Panc1 (cell line): ENCODE data around the gene MPZL3. TPM values are rescaled to one million over a fixed set of nuclear protein-coding genes. Genes with fewer than 3 reads are reported as not detected.

Experiments
- ATAC-seq: fragments of 200-7000 bp; cut with Tn5 transposase; 2 replicates; pipeline ENCODE4 v1.9.1; 2020; ENCODE audit warnings: mild to moderate bottlenecking, moderate library complexity
- BruUV-seq: library from RNA; stranded (reverse); fragments of 400-500 nt; replicated peaks from 2 replicates; lab custom pipeline; 2021; lab: Mats Ljungman, UMichigan
- CTCF ChIA-PET: fragments of 300-600 bp; sonication (Branson Sonifier 250); formaldehyde crosslinking; loops from one replicate; lab custom pipeline; 2022; ENCODE audit warnings: antibody characterized with exemption; lab: Charles Lee
- POLR2A ChIA-PET: fragments of 300-600 bp; sonication (Branson Sonifier 250); formaldehyde crosslinking; loops from one replicate; lab custom pipeline; 2022; ENCODE audit warnings: antibody characterized with exemption; lab: Charles Lee
- DNase-seq: peaks from one replicate; pipeline ENCODE4 v3.0.0-alpha.2; 2010; ENCODE audit warnings: low read depth, low spot score
- H3K27ac ChIP-seq: 2 replicates; pipeline ENCODE4 v1.5.1; 2011; ENCODE audit warnings: mild to moderate bottlenecking, low read length, inconsistent platforms
- H3K27me3 ChIP-seq: fragments of 200-500 bp; sonication (Bioruptor generic); 2 replicates; pipeline ENCODE4 v1.6.0; 2014; ENCODE audit warnings: low read length, inconsistent platforms; ENCODE audit not compliant: control insufficient read depth, insufficient read depth
- H3K36me3 ChIP-seq: fragments of 200-500 bp; sonication (Bioruptor generic); 2 replicates; pipeline ENCODE4 v1.5.1; 2014; ENCODE audit warnings: inconsistent platforms, mild to moderate bottlenecking, low read length, moderate library complexity; ENCODE audit not compliant: control insufficient read depth, insufficient read depth
- H3K4me1 ChIP-seq: 2 replicates; pipeline ENCODE4 v1.5.1; 2011; ENCODE audit warnings: inconsistent platforms, mild to moderate bottlenecking, low read length, moderate library complexity; ENCODE audit not compliant: control insufficient read depth, insufficient read depth
- H3K4me3 ChIP-seq, 2 experiments: 2 replicates each; pipeline ENCODE4 v1.5.1; 2011 to 2012; ENCODE audit warnings: low read depth in 2 of 2, low read length in 2 of 2, mild to moderate bottlenecking in 2 of 2, inconsistent platforms in 1 of 2, moderate library complexity in 1 of 2
- H3K9me3 ChIP-seq: fragments of 200-500 bp; sonication (Bioruptor generic); 2 replicates; pipeline ENCODE4 v1.5.1; 2014; ENCODE audit warnings: low read depth, mild to moderate bottlenecking, inconsistent platforms, low read length, moderate library complexity; ENCODE audit not compliant: control insufficient read depth, insufficient read depth
- CTCF ChIP-seq: fragments of 450-650 bp; IDR thresholded peaks from 2 replicates; pipeline ENCODE4 v1.5.1; 2017; ENCODE audit warnings: mild to moderate bottlenecking
- POLR2AphosphoS5 ChIP-seq: IDR thresholded peaks from 2 replicates; pipeline ENCODE4 v1.6.1; 2012; ENCODE audit warnings: mild to moderate bottlenecking, low read depth, low read length, moderate library complexity
- REST ChIP-seq, 2 experiments: IDR thresholded peaks; 2 replicates each; pipeline ENCODE4 v1.6.1; 2011 to 2012; ENCODE audit warnings: low read depth in 2 of 2, control low read depth in 1 of 2, low read length in 1 of 2, mild to moderate bottlenecking in 1 of 2, moderate library complexity in 1 of 2; ENCODE audit not compliant: insufficient read depth in 1 of 2
- SIN3A ChIP-seq: IDR thresholded peaks from 2 replicates; pipeline ENCODE4 v1.6.1; 2012; ENCODE audit warnings: low read depth, mild to moderate bottlenecking, low read length, moderate library complexity, borderline replicate concordance; ENCODE audit not compliant: insufficient read depth
- TCF7L2 ChIP-seq: IDR thresholded peaks from 2 replicates; pipeline ENCODE4 v1.6.1; 2011; ENCODE audit warnings: mild to moderate bottlenecking, low read depth, low read length, inconsistent platforms
- in situ Hi-C: cut with HindIII; loops from 2 replicates; pipeline ENCODE4 v1.10.0; 2016; ENCODE audit warnings: low sequenced_read_pairs, low pct_unique_long_range_greater_than_20kb
- intact Hi-C: fragments of 100-400 bp; cut with micrococcal nuclease; formaldehyde crosslinking; loops from one replicate; pipeline ENCODE4 v1.10.0; 2022; ENCODE audit not compliant: unreplicated experiment
- total RNA-seq: library from RNA; stranded (reverse); gene quantifications from one replicate; pipeline ENCODE4 v1.2.1, GENCODE V29; 2021; ENCODE audit not compliant: unreplicated experiment

MPZL3 gene
- total RNA-seq, 1 experiment from 2014 or later, result 1.0 TPM

- ChIA-PET CTCF (interaction anchor here (0.7 to 0.8 kb wide), 2 partner anchors 13 to 382 kb away, joined by 4 to 12 read pairs; no protein-coding TSS in a partner anchor), POLR2A (no interaction called here)
- Histone ChIP-seq H3K4me3 (no peak overlapping the region), H3K4me1 (peaks cover 5% of the 10 kb centered on the region; the same call in 1 of the 2 replicates), H3K36me3 (no peaks in the 10 kb centered on the region), H3K27me3 (no peaks in the 10 kb centered on the region), H3K27ac (no peak overlapping the region), H3K9me3 (no peaks in the 10 kb centered on the region)
- DNase-seq (no peak), ATAC-seq (no peak)
- no peak for TF ChIP-seq TCF7L2
- TF ChIP-seq CTCF, result no peak
- no peak for TF ChIP-seq POLR2AphosphoS5
- no peak for TF ChIP-seq SIN3A
- no peak for TF ChIP-seq REST (IDR thresholded peaks at IDR 0.05; ENCODE audit: insufficient read depth in 1 of 2, low read depth in 2 of 2, low read length in 1 of 2)
- in situ Hi-C loops, result no loop called here
- intact Hi-C loops, result no loop called here
- BruUV-seq, result no TSS peak
These were observed 75.4 kb downstream of the MPZL3 start for GRCh38 chr11:118176778-118177134.

Other genes starting within 250 kb of the MPZL3 start
- gene TMPRSS4, start 175.3 kb downstream of the MPZL3 start, total RNA-seq, result not detected
- gene SMIM35, start 165.4 kb downstream of the MPZL3 start, total RNA-seq, result not detected
- 0.33 TPM for gene SCN4B, start 99.5 kb downstream of the MPZL3 start, total RNA-seq
- not detected for gene SCN2B, start 75.7 kb downstream of the MPZL3 start, total RNA-seq
- 0.39 TPM for gene JAML, start 27.4 kb downstream of the MPZL3 start, total RNA-seq
- gene MPZL2, start 11.9 kb upstream of the MPZL3 start, total RNA-seq, result 1.8 TPM
- 0.51 TPM for gene CD3E, start 52.4 kb upstream of the MPZL3 start, total RNA-seq
- 0.39 TPM for gene CD3D, start 90.3 kb upstream of the MPZL3 start, total RNA-seq
- 0.15 TPM for gene CD3G, start 92.0 kb upstream of the MPZL3 start, total RNA-seq
- 57.9 TPM for gene UBE4A, start 107.2 kb upstream of the MPZL3 start, total RNA-seq
- gene ATP5MG, start 149.2 kb upstream of the MPZL3 start, total RNA-seq, result 504 TPM
- 139 TPM for gene KMT2A, start 184.1 kb upstream of the MPZL3 start, total RNA-seq